ENCODE measurements around the gene DSN1. TPM values are rescaled to one million over a fixed set of nuclear protein-coding genes. Genes with fewer than 3 reads are reported as not detected.
A peak's percentile ranks its signal among the peaks of the same experiment; 100 is the strongest.

DSN1 gene
- total RNA-seq, 1 experiment from 2014 or later, result 36.0 TPM

GRCh38 chr20:36742558-36742957 is 31.0 kb downstream of the DSN1 start:
- no peaks in the 10 kb centered on the region for H3K27me3 ChIP-seq
- DNase-seq, result no peak
- H3K4me3 ChIP-seq, result no peak overlapping the region
- H3K9me3 ChIP-seq, result no peaks in the 10 kb centered on the region
- no peaks in the 10 kb centered on the region for H3K36me3 ChIP-seq

GRCh38 chr20:36741072-36741471 is 32.5 kb downstream of the DSN1 start:
- H3K36me3 ChIP-seq, result no peaks in the 10 kb centered on the region
- H3K9me3 ChIP-seq, result no peaks in the 10 kb centered on the region
- DNase-seq, result no peak
- H3K4me3 ChIP-seq, result no peak overlapping the region
- no peaks in the 10 kb centered on the region for H3K27me3 ChIP-seq

GRCh38 chr20:36737183-36737499 is 36.4 kb downstream of the DSN1 start:
- DNase-seq, result no peak
- Histone ChIP-seq H3K4me3 (no peak overlapping the region), H3K36me3 (no peaks in the 10 kb centered on the region), H3K27me3 (no peaks in the 10 kb centered on the region), H3K9me3 (no peaks in the 10 kb centered on the region)

- DNase-seq, result no peak
- Histone ChIP-seq H3K4me3 (no peak overlapping the region), H3K27me3 (no peaks in the 10 kb centered on the region)
Measured at GRCh38 chr20:36736451-36737182, 36.9 kb downstream of the DSN1 start.

GRCh38 chr20:36732456-36732855 is 41.1 kb downstream of the DSN1 start:
- Histone ChIP-seq H3K9me3 (no peaks in the 10 kb centered on the region), H3K36me3 (no peaks in the 10 kb centered on the region), H3K4me3 (no peak overlapping the region), H3K27me3 (no peaks in the 10 kb centered on the region)
- DNase-seq, result no peak

More at GRCh38 chr20:36736451-36737182, 36.9 kb downstream of the DSN1 start:
- no peaks in the 10 kb centered on the region for H3K9me3 ChIP-seq
- no peaks in the 10 kb centered on the region for H3K36me3 ChIP-seq

- Histone ChIP-seq H3K4me3 (no peak overlapping the region), H3K9me3 (no peaks in the 10 kb centered on the region), H3K36me3 (no peaks in the 10 kb centered on the region), H3K27me3 (no peaks in the 10 kb centered on the region)
- DNase-seq, result no peak
Measured at GRCh38 chr20:36728986-36729385, 44.6 kb downstream of the DSN1 start.

GRCh38 chr20:36726168-36726567 is 47.4 kb downstream of the DSN1 start:
- H3K9me3 ChIP-seq, result no peaks in the 10 kb centered on the region
- DNase-seq, result peak; percentile 46
- no peaks in the 10 kb centered on the region; the same call in none of the 2 replicates for H3K36me3 ChIP-seq

GRCh38 chr20:36720510-36720909 is 53.1 kb downstream of the DSN1 start:
- no peaks in the 10 kb centered on the region for H3K9me3 ChIP-seq
- no peak overlapping the region for H3K4me3 ChIP-seq
- H3K27me3 ChIP-seq, result no peaks in the 10 kb centered on the region
- H3K36me3 ChIP-seq, result no peaks in the 10 kb centered on the region; the same call in none of the 2 replicates
- DNase-seq, result no peak

More at GRCh38 chr20:36726168-36726567, 47.4 kb downstream of the DSN1 start:
- Histone ChIP-seq H3K27me3 (no peaks in the 10 kb centered on the region), H3K4me3 (no peak overlapping the region)

- no peak overlapping the region for H3K4me3 ChIP-seq
- no peaks in the 10 kb centered on the region; the same call in none of the 2 replicates for H3K36me3 ChIP-seq
- no peaks in the 10 kb centered on the region for H3K27me3 ChIP-seq
- H3K9me3 ChIP-seq, result no peaks in the 10 kb centered on the region
- no peak for DNase-seq
Measured at GRCh38 chr20:36717657-36718056, 55.9 kb downstream of the DSN1 start.

- Histone ChIP-seq H3K27me3 (no peaks in the 10 kb centered on the region), H3K9me3 (no peaks in the 10 kb centered on the region), H3K36me3 (no peaks in the 10 kb centered on the region; the same call in none of the 2 replicates), H3K4me3 (no peak overlapping the region)
- DNase-seq, result no peak
Measured at GRCh38 chr20:36717021-36717420, 56.5 kb downstream of the DSN1 start.

GRCh38 chr20:36712775-36713174 is 60.8 kb downstream of the DSN1 start:
- DNase-seq, result no peak
- Histone ChIP-seq H3K9me3 (no peaks in the 10 kb centered on the region), H3K27me3 (no peaks in the 10 kb centered on the region), H3K36me3 (no peaks in the 10 kb centered on the region; the same call in 1 of the 2 replicates), H3K4me3 (no peak overlapping the region)

- H3K27me3 ChIP-seq, result no peaks in the 10 kb centered on the region
- H3K4me3 ChIP-seq, result no peak overlapping the region
Measured at GRCh38 chr20:36709126-36709525, 64.4 kb downstream of the DSN1 start.

GRCh38 chr20:36703530-36703929 is 70.0 kb downstream of the DSN1 start:
- DNase-seq, result no peak
- H3K36me3 ChIP-seq, result no peaks in the 10 kb centered on the region; the same call in 1 of the 2 replicates
- no peak overlapping the region for H3K4me3 ChIP-seq
- H3K27me3 ChIP-seq, result no peaks in the 10 kb centered on the region
- no peaks in the 10 kb centered on the region for H3K9me3 ChIP-seq

More at GRCh38 chr20:36709126-36709525, 64.4 kb downstream of the DSN1 start:
- DNase-seq, result no peak
- Histone ChIP-seq H3K36me3 (no peaks in the 10 kb centered on the region; the same call in 1 of the 2 replicates), H3K9me3 (no peaks in the 10 kb centered on the region)

Other genes starting within 250 kb of the DSN1 start
- gene MYL9, start 232.2 kb downstream of the DSN1 start, total RNA-seq (2014; rRNA removed; shearing (Covaris generic); ENCODE audit: low replicate concordance), result 1.3 TPM in 1 of 2 replicates, not detected in the other
- 16.3 and 18.5 TPM in 2 replicates for gene TGIF2, start 200.2 kb downstream of the DSN1 start, total RNA-seq (2014; rRNA removed; shearing (Covaris generic); ENCODE audit: low replicate concordance)
- gene RAB5IF, start 168.0 kb downstream of the DSN1 start, total RNA-seq (2014; rRNA removed; shearing (Covaris generic); ENCODE audit: low replicate concordance), result 259 and 278 TPM in 2 replicates
- not detected in 2 replicates for gene SLA2, start 127.6 kb downstream of the DSN1 start, total RNA-seq (2014; rRNA removed; shearing (Covaris generic); ENCODE audit: low replicate concordance)
- 56.3 and 59.5 TPM in 2 replicates for gene NDRG3, start 27.7 kb downstream of the DSN1 start, total RNA-seq (2014; rRNA removed; shearing (Covaris generic); ENCODE audit: low replicate concordance)
- not detected in 2 replicates for gene TLDC2, start 102.4 kb upstream of the DSN1 start, total RNA-seq (2014; rRNA removed; shearing (Covaris generic); ENCODE audit: low replicate concordance)
- 13.6 and 26.3 TPM in 2 replicates for gene SAMHD1, start 177.9 kb upstream of the DSN1 start, total RNA-seq (2014; rRNA removed; shearing (Covaris generic); ENCODE audit: low replicate concordance)

All from MG63 (cell line).